Thyroid gland (tissue), 4 donors: Measurements from ENCODE around the gene PROB1. TPM values are rescaled to one million over a fixed set of nuclear protein-coding genes. Genes with fewer than 3 reads are reported as not detected.

Source experiments
- DNase-seq, 2 donors: peaks; one replicate each; pipeline ENCODE4 v3.0.0-alpha.2; 2019
- H3K27ac ChIP-seq, 3 donors: fragments of 200-600 bp; sonication (generic); 1 replicate in 2 of 3; 2 replicates in 1 of 3; pipeline ENCODE4 v1.5.1; 2016 to 2019; ENCODE audit warnings: mild to moderate bottlenecking in 1 of 3, moderate library complexity in 1 of 3
- H3K27me3 ChIP-seq: fragments of 200-600 bp; sonication (generic); one replicate; pipeline ENCODE4 v1.5.1; 2019
- H3K36me3 ChIP-seq, 2 donors: fragments of 200-600 bp; sonication (generic); one replicate each; pipeline ENCODE4 v1.5.1; 2016 to 2019
- H3K4me1 ChIP-seq, 2 donors: fragments of 200-600 bp; sonication (generic); one replicate each; pipeline ENCODE4 v1.5.1; 2017 to 2019
- H3K4me3 ChIP-seq, 3 donors: fragments of 200-600 bp; sonication (generic); replicated peaks in 1 of 3; 1 replicate in 2 of 3; 2 replicates in 1 of 3; pipeline ENCODE4 v1.5.1; 2016; ENCODE audit warnings: mild to moderate bottlenecking in 1 of 3
- H3K9me3 ChIP-seq: fragments of 200-600 bp; sonication (generic); one replicate; pipeline ENCODE4 v1.5.1; 2017
- POLR2A ChIP-seq, 2 donors: fragments of 450-650 bp; IDR thresholded peaks; one replicate each; pipeline ENCODE4 v1.6.1; 2017; ENCODE audit warnings: antibody characterized with exemption in 2 of 2, mild to moderate bottlenecking in 2 of 2, moderate library complexity in 1 of 2
- WGBS, 2 donors: methylation state at CpG; one replicate each; pipeline ENCODE4 v1.1.5; 2017; 5-methylcytosine and 5-hydroxymethylcytosine counted together
- intact Hi-C: fragments of 100-400 bp; cut with DNase I; formaldehyde crosslinking; loops from one replicate; pipeline ENCODE4 v1.15.1; 2023
- total RNA-seq, 4 donors: library from RNA; depleted of rRNA; stranded (reverse); fragments of >200 nt; gene quantifications; one replicate each; pipeline ENCODE4 v1.2.3, GENCODE V29; 2016
- TF ChIP-seq, protein P1 (sequence below), 6 experiments: fragments of 200-600 bp in 3 of 6; fragments of 450-650 bp in 3 of 6; sonication (generic) in 3 of 6; IDR thresholded peaks; one replicate each; pipeline ENCODE4 v1.5.1; 2016 to 2019; ENCODE audit warnings: antibody characterized with exemption in 6 of 6, mild to moderate bottlenecking in 2 of 6, inconsistent platforms in 1 of 6, moderate library complexity in 1 of 6

PROB1 gene
- total RNA-seq, 4 donors from 2014 or later: 1.6 to 4.2 (median 1.9) TPM

DNA sequence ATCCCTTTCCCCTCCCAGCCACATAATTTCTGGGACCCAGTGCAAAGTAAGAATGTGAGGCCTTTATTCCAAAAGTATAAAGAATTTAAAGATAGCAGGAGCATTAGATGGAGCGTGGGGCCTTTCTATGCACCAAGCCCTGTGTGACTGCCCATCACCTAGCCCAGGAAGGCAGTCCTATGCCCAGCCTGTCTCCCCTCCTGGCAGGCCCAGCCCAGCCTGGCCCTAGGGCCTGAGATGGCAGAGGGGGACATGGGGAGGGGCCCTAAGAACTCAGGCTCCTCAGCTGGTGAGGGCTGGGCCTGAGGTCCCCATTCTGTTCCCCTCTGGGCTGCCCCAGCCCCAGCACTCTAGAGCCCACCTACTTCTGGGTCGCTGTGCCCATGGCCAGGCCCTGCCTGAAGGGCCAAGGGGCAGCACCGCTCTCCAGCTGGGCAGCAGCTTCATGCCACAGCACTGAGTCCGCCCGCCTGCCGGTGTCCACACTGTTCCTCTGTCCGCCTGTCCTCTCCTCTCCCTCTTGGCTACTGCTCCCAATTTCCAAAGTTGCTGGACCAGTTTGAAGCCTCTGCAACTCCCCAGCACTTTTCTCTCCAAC, 10.8 kb downstream of the PROB1 start:
- intact Hi-C loops: no loop called here
- peak; percentile 34 to 42 for DNase-seq
- TF ChIP-seq, protein P1, sequence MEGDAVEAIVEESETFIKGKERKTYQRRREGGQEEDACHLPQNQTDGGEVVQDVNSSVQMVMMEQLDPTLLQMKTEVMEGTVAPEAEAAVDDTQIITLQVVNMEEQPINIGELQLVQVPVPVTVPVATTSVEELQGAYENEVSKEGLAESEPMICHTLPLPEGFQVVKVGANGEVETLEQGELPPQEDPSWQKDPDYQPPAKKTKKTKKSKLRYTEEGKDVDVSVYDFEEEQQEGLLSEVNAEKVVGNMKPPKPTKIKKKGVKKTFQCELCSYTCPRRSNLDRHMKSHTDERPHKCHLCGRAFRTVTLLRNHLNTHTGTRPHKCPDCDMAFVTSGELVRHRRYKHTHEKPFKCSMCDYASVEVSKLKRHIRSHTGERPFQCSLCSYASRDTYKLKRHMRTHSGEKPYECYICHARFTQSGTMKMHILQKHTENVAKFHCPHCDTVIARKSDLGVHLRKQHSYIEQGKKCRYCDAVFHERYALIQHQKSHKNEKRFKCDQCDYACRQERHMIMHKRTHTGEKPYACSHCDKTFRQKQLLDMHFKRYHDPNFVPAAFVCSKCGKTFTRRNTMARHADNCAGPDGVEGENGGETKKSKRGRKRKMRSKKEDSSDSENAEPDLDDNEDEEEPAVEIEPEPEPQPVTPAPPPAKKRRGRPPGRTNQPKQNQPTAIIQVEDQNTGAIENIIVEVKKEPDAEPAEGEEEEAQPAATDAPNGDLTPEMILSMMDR (IDR thresholded peaks at IDR 0.05): no peak
- TF ChIP-seq POLR2A (IDR thresholded peaks at IDR 0.05): no peak
- H3K4me1 ChIP-seq: peaks cover 12 to 29% of the 10 kb centered on the region in 2 donors
- no peak overlapping the region for H3K27ac ChIP-seq
- no peaks in the 10 kb centered on the region for H3K9me3 ChIP-seq
- H3K36me3 ChIP-seq: no peaks in the 10 kb centered on the region
- H3K4me3 ChIP-seq: no peak overlapping the region
- 66 to 81% methylated on average over 6 of the region's 7 CpGs for WGBS, 2 donors
- H3K27me3 ChIP-seq: no peaks in the 10 kb centered on the region

DNA sequence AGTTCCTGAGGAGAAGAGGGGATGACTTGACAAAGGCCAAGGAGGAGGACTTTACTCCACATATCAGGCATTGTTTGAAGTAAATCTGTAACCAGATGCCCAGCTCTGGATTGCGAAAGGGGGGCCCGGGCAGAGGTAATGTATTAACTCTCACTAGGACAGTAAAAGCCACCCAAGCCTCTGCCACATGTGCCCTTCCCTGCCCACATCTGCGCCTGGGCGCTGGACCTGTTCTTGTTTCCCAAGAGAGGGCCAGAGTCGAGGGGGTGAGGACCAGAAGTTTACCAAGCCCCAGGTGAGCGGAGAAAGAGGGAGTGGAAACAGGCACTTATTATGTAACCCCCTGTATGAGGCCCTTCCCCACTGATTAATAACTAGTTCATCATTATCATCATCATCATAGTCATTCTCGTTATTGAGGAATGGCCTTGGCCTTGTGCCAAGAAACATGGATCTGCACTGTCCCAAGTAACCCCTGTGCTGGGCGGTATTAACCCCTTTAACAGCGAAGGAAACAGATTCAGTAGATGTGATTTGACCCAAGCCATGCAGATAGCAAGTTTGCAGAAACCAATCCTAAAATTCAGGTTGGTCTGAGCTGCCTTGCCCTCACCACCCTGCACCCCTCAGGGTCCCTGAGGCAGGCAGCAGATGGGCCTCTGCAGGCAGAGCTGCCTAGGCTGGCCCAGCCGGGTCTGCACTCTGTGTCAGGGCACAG, 11.5 kb downstream of the PROB1 start, which contains the start of gene SLC23A1:
TSS of gene SLC23A1 (minus strand) at position 23 of the 718 bp plus-strand sequence. CDS start 44 bp downstream, outside the sequence.
- no peak for DNase-seq
- Histone ChIP-seq H3K27ac (no peak within 1 kb of the TSS), H3K9me3 (no peaks in the 10 kb centered on the region), H3K4me3 (no peak within 1 kb of the TSS), H3K36me3 (no peaks in the 10 kb centered on the region), H3K27me3 (no peaks in the 10 kb centered on the region), H3K4me1 (peaks cover 9 to 25% of the 10 kb centered on the region in 2 donors)
- intact Hi-C loops: no loop called here
- TF ChIP-seq, protein P1 (IDR thresholded peaks at IDR 0.05): no peak
- no peak for TF ChIP-seq POLR2A (IDR thresholded peaks at IDR 0.05)
- WGBS, 2 donors: 74 to 77% methylated on average over 10 of the region's 10 CpGs

DNA sequence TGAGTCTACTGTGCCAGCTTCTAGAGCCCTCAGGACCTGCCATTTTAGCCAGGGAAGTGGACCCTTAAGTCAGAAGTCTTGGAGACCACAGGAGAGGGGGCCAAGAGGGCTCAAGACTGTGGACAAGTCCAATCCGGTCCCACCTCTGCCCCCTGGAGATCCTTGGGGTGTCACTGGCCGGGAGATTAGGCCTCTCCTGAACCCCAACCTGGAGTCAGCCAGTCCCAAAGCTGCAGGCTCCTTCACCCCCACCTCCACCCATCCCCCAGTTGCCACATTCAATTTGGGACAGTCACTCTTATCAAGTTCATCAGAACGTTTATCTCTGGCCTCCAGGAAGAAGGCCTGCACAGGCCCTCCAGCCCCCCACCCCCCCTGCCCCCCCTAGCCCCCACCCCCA, 12.1 kb downstream of the PROB1 start:
- intact Hi-C loops: no loop called here
- WGBS, 2 donors: 61 to 86% methylated on average over 2 to 3 of the region's 3 CpGs
- DNase-seq: no peak
- Histone ChIP-seq H3K4me1 (peaks cover 3 to 18% of the 10 kb centered on the region in 2 donors), H3K27me3 (no peaks in the 10 kb centered on the region), H3K4me3 (no peak overlapping the region), H3K27ac (no peak overlapping the region), H3K36me3 (no peaks in the 10 kb centered on the region), H3K9me3 (no peaks in the 10 kb centered on the region)
- TF ChIP-seq, protein P1 (IDR thresholded peaks at IDR 0.05): no peak
- no peak for TF ChIP-seq POLR2A (IDR thresholded peaks at IDR 0.05)

DNA sequence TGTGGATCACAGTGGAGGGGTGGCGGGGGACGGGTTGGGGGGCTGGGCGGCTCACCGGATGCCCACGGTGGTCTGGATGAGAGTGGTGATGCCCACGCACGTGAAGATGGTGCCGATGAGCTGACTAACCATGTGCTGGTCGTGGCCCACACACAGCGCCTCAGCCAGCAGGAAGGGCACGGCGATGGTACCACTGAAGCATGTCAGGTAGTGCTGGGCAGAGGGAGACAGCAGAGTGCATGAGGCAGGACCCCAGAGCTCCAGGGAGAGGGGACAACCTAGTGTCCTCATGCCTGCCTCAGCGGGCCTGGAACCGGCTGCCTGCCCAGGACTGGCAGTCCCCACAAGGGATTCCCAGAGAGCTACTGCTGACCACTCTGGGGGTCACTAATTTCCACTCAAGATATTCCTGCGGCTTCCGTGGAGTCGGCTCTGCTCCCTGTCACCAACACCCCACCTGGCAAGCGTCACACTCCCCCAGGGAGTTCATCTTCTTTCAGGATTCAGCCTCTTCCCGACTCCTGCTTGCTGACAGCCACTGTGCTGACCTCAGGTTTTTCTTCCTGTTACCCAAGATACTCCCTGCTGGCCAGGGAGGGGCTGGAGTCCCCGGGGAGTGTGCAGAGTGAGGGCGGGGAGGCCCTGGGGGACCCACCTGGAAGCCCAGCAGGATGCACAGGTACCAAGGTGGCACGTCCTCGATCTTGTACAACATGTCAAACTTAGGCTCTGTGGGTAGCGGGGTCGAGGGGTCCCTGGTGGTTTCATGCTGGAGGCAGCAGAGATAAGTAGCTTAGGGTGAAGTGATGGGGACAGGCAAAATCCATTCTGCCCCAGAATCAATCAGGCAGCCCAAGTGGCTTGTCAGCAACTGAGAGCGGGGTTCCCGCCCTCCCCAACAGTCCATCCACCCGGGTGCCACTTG, 12.8 kb downstream of the PROB1 start:
- H3K4me1 ChIP-seq: peaks cover 0 to 14% of the 10 kb centered on the region in 2 donors
- no peaks in the 10 kb centered on the region for H3K9me3 ChIP-seq
- H3K27ac ChIP-seq: no peak overlapping the region
- no peaks in the 10 kb centered on the region for H3K27me3 ChIP-seq
- 85 to 92% methylated on average over 28 of the region's 28 CpGs for WGBS, 2 donors
- TF ChIP-seq, protein P1 (IDR thresholded peaks at IDR 0.05): no peak
- no peak for TF ChIP-seq POLR2A (IDR thresholded peaks at IDR 0.05)
- intact Hi-C loops: no loop called here
- no peak overlapping the region for H3K4me3 ChIP-seq
- no peak for DNase-seq
- H3K36me3 ChIP-seq: no peaks in the 10 kb centered on the region
